GM12874 (cell line): Measurements from ENCODE around the gene SYNE1.

ENCODE experiments used
- CTCF ChIP-seq: IDR thresholded peaks from 2 replicates; pipeline ENCODE4 v1.5.1; 2011; ENCODE audit warnings: low read depth, mild to moderate bottlenecking, control low read depth, low read length, moderate library complexity; ENCODE audit not compliant: insufficient read depth

Gene SYNE1

GRCh38 chr6:152594701-152595100 lies 42.5 kb downstream of the SYNE1 start:
- no peak for TF ChIP-seq CTCF

DNA sequence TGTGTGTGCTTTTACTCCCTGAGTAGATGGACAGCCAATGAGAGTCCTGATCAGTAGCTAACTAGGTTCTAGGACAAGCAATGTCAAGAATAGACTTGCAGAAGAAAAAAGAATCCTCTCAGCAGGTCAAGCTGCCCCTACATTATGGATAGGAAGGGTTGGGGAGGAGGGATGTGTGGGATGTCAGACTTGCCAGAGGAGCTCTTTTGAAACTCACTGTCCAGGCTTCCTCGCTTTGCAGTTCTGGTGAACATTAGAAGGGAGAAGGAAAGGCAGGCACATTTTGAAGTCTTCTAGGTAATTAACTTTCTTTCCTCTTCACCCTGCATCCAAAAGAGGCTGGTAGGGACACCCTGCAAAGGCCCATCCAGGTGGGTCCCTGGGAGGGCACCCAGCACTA lies 48.7 kb downstream of the SYNE1 start:
- TF ChIP-seq CTCF, result no peak

GRCh38 chr6:152587473-152587872 lies 49.7 kb downstream of the SYNE1 start:
- no peak for TF ChIP-seq CTCF

GRCh38 chr6:152585236-152585635 lies 51.9 kb downstream of the SYNE1 start:
- TF ChIP-seq CTCF, result no peak

DNA sequence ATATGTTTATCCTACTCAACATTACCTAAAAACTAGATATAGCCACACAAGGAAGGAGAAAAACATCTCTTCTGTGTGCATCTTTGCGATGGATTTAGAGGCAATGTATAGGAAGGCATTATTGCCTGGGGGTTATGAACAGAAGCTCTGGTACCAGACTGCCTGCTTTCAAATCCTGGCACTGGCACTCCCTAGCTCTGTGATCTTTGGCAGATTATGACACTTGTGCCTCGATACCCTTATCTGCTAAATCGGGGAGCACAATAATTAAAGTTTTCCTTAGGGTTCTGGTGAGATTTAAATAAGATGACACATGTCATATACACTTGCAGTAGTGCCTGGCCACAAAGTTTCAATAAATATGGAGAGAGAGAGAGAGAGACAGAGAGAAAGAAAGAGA lies 53.3 kb downstream of the SYNE1 start:
- no peak for TF ChIP-seq CTCF

DNA sequence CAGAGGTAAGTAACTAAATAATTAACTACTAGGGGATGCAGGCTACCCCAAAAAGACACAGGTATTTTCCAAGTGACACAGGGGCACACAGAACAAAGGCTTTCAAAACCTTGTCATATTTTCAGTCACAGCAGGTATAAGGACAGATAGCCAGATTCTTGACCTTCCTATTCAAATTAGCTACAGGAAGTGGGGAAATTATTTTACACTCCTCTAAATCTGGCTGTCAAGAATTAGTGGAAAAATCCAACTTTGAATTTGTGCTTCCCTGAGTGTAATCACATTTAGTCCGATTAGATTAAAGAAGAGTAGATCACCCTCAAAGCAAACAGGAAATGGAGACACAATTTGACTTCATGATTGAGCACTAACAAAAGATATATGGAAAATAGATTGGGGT lies 60.6 kb downstream of the SYNE1 start:
- no peak for TF ChIP-seq CTCF

- TF ChIP-seq CTCF, result no peak
Observed at GRCh38 chr6:152575621-152576150, 61.5 kb downstream of the SYNE1 start.
